Stomach (tissue), 4 donors: ENCODE data around the gene MAGOHB.

Source experiments
- CTCF ChIP-seq, 7 experiments: fragments of 450-650 bp in 4 of 7; fragments of 200-600 bp in 3 of 7; sonication (generic) in 3 of 7; IDR thresholded peaks; one replicate each; pipeline ENCODE4 v1.5.1; 2016 to 2019; ENCODE audit warnings: antibody characterized with exemption in 7 of 7, control low read depth in 2 of 7, mild to moderate bottlenecking in 1 of 7
- EP300 ChIP-seq: sonication (generic); formaldehyde crosslinking; IDR thresholded peaks from one replicate; pipeline ENCODE4 v1.6.1; 2017; ENCODE audit warnings: antibody characterized with exemption
- POLR2AphosphoS5 ChIP-seq, 3 donors: sonication (generic); formaldehyde crosslinking; IDR thresholded peaks; one replicate each; pipeline ENCODE4 v1.6.1; 2016; ENCODE audit warnings: antibody characterized with exemption in 3 of 3

GRCh38 chr12:10636611-10637010 lies 23.2 kb upstream of the MAGOHB start:
- TF ChIP-seq CTCF (IDR thresholded peaks at IDR 0.05) (no peak), POLR2AphosphoS5 (IDR thresholded peaks at IDR 0.05) (peak in 1 of 3 donors; percentile 57), EP300 (no peak)
